GM12878 (cell line): ENCODE results near the gene MAL. TPM values are rescaled to one million over a fixed set of nuclear protein-coding genes. Genes with fewer than 3 reads are reported as not detected.
A peak's percentile ranks its signal among the peaks of the same experiment; 100 is the strongest.

Experiments used
- ATAC-seq: fragments of 200-7000 bp; cut with Tn5 transposase; 3 replicates; pipeline ENCODE4 v1.9.1; 2020; ENCODE audit warnings: mild to moderate bottlenecking, moderate library complexity
- BruUV-seq: library from RNA; stranded (reverse); fragments of 400-500 nt; replicated peaks from 2 replicates; lab custom pipeline; 2021; lab: Mats Ljungman, UMichigan
- CTCF ChIA-PET: fragments of 300-600 bp; sonication (Branson Sonifier 250); formaldehyde crosslinking; extraction: SDS; loops from one replicate; lab custom pipeline; 2021; ENCODE audit warnings: inconsistent platforms; lab: Yijun Ruan, JAX
- POLR2A ChIA-PET: fragments of 350-600 bp; formaldehyde crosslinking; extraction: SDS; loops from one replicate; lab custom pipeline; 2021; ENCODE audit warnings: inconsistent platforms; lab: Charles Lee
- RAD21 ChIA-PET: fragments of 300-600 bp; sonication (Branson Sonifier 250); formaldehyde crosslinking; loops from one replicate; lab custom pipeline; 2023; ENCODE audit warnings: antibody characterized with exemption; ENCODE audit not compliant: unreplicated experiment; lab: Charles Lee
- SMC1A ChIA-PET: fragments of 300-600 bp; sonication (Branson Sonifier 250); formaldehyde crosslinking; loops from one replicate; lab custom pipeline; 2023; ENCODE audit not compliant: unreplicated experiment, uncharacterized antibody; lab: Charles Lee
- DNase-seq: peaks from one replicate; pipeline ENCODE4 v3.0.0-alpha.2; 2011; ENCODE audit warnings: low read depth, low spot score
- FAIRE-seq: peaks from 3 replicates; lab custom pipeline; 2011; peaks lifted over from hg19 to GRCh38; lab: Jason Lieb, UNC
- H2AFZ ChIP-seq: 2 replicates; pipeline ENCODE4 v1.6.0; 2011; ENCODE audit warnings: low read depth, low read length, control low read depth; ENCODE audit not compliant: control insufficient read depth
- H3K27ac ChIP-seq: 2 replicates; pipeline ENCODE4 v1.5.1; 2011; ENCODE audit warnings: control low read depth; ENCODE audit not compliant: control insufficient read depth, insufficient read depth
- H3K27me3 ChIP-seq, 2 experiments: replicated peaks in 1 of 2; 2 replicates each; pipeline versions ENCODE4 v1.6.0 to v1.6.1; 2011; ENCODE audit warnings: low read length in 1 of 2; ENCODE audit not compliant: control insufficient read depth in 2 of 2, insufficient read depth in 2 of 2
- H3K36me3 ChIP-seq, 2 experiments: 2 replicates each; pipeline ENCODE4 v1.5.1; 2011; ENCODE audit warnings: low read length in 1 of 2; ENCODE audit not compliant: control insufficient read depth in 2 of 2, insufficient read depth in 2 of 2
- H3K4me1 ChIP-seq: 2 replicates; pipeline ENCODE4 v1.6.1; 2011; ENCODE audit warnings: mild to moderate bottlenecking, low read length, moderate library complexity, mixed read lengths; ENCODE audit not compliant: control insufficient read depth, insufficient read depth
- H3K4me2 ChIP-seq: 2 replicates; pipeline ENCODE4 v1.6.0; 2011; ENCODE audit warnings: control low read depth; ENCODE audit not compliant: control insufficient read depth, insufficient read depth
- H3K4me3 ChIP-seq: fragments of 200-600 bp; sonication (generic); 2 replicates; pipeline ENCODE4 v1.5.1; 2016
- H3K79me2 ChIP-seq: 2 replicates; pipeline ENCODE4 v1.6.0; 2011; ENCODE audit warnings: low read length; ENCODE audit not compliant: control insufficient read depth, insufficient read depth
- H3K9ac ChIP-seq: 2 replicates; pipeline ENCODE4 v1.8.0; 2011; ENCODE audit warnings: low read length, control low read depth, mixed read lengths; ENCODE audit not compliant: control insufficient read depth, insufficient read depth
- H3K9me3 ChIP-seq: replicated peaks from 3 replicates; pipeline ENCODE4 v1.5.1; 2011; ENCODE audit warnings: mild to moderate bottlenecking, low read length; ENCODE audit not compliant: control insufficient read depth, insufficient read depth
- H4K20me1 ChIP-seq: 2 replicates; pipeline ENCODE4 v1.6.0; 2011; ENCODE audit not compliant: control insufficient read depth, insufficient read depth
- ATF7 ChIP-seq: fragments of 450-650 bp; IDR thresholded peaks from 2 replicates; pipeline ENCODE4 v1.6.1; 2016; ENCODE audit warnings: low read depth, mild to moderate bottlenecking
- BHLHE40 ChIP-seq, 2 experiments: fragments of 450-650 bp in 1 of 2; IDR thresholded peaks; 2 replicates each; pipeline ENCODE4 v1.6.1; 2011 to 2017; ENCODE audit warnings: low read depth in 2 of 2, borderline replicate concordance in 1 of 2, improper control_type of control experiment in 1 of 2, low read length in 1 of 2, mild to moderate bottlenecking in 1 of 2
- POLR2AphosphoS5 ChIP-seq: IDR thresholded peaks from 2 replicates; pipeline ENCODE4 v1.6.1; 2011; ENCODE audit warnings: mild to moderate bottlenecking, low read length, inconsistent platforms
- ZNF687 ChIP-seq: fragments of 450-650 bp; IDR thresholded peaks from 2 replicates; pipeline ENCODE4 v1.6.1; 2017; ENCODE audit warnings: mild to moderate bottlenecking, moderate library complexity
- WGBS: methylation state at CpG from one replicate; pipeline ENCODE4 v1.1.6; 2016; ENCODE audit warnings: low lambda C conversion rate; ENCODE audit not compliant: insufficient replicate concordance, insufficient coverage; ENCODE audit errors: missing lambda C conversion rate; 5-methylcytosine and 5-hydroxymethylcytosine counted together
- in situ Hi-C: fragments of 300-500 bp; cut with MboI; formaldehyde crosslinking; loops from 9 replicates; pipeline ENCODE4 v1.14.3; 2018; ENCODE audit warnings: mixed read lengths
- intact Hi-C: fragments of 100-400 bp; cut with micrococcal nuclease; formaldehyde crosslinking; loops from one replicate; pipeline ENCODE4 v1.14.2; 2022; ENCODE audit not compliant: unreplicated experiment
- polyA plus RNA-seq, 11 experiments: library from polyadenylated mRNA; depleted of rRNA in 4 of 11; unstranded in 6 of 11; stranded (reverse) in 5 of 11; fragments of >200 nt; fragmentation: Nextera tagmentation in 4 of 11; fragmentation: Illumina TruSeq in 1 of 11; extraction: Ambion mirVana in 4 of 11; extraction: Trizol in 1 of 11; gene quantifications; 1 replicate in 1 of 11; 2 replicates in 10 of 11; pipeline versions ENCODE4 v1.2.1 to v1.2.3, GENCODE V29; 2011 to 2016; ENCODE audit warnings: inconsistent platforms in 2 of 11, missing spikeins in 2 of 11, low read depth in 1 of 11
- total RNA-seq, 4 experiments: library from RNA; depleted of rRNA in 3 of 4; stranded (reverse); fragments of >200 nt in 3 of 4; fragmentation: Illumina TruSeq in 1 of 4; extraction: Trizol in 1 of 4; gene quantifications; 2 replicates each; pipeline versions ENCODE4 v1.2.1 to v1.2.3, GENCODE V29; 2013 to 2021

Gene MAL
- total and polyA plus RNA-seq, 10 of the 15 experiments (the other 5 are each of a cell fraction or from before 2014, with no cell fraction given): 1.3 to 4.5 (median 1.7) TPM

GRCh38 chr2:95030496-95030895 lies 5.0 kb downstream of the MAL start:
- Histone ChIP-seq H2AFZ (no peak overlapping the region), H3K79me2 (no peaks in the 10 kb centered on the region; the same call in 1 of the 2 replicates), H4K20me1 (no peaks in the 10 kb centered on the region), H3K27me3 (peaks cover 0 to 2% of the 10 kb centered on the region in 2 experiments; a peak in 1 of 4 replicates), H3K36me3 (no peaks in the 10 kb centered on the region), H3K4me1 (peaks cover 7% of the 10 kb centered on the region), H3K9ac (no peak overlapping the region), H3K4me3 (no peak overlapping the region), H3K27ac (no peak overlapping the region), H3K4me2 (no peak overlapping the region), H3K9me3 (no peaks in the 10 kb centered on the region)
- ChIA-PET RAD21 (interaction anchor here (1.7 to 2.2 kb wide), 2 partner anchors 8 to 13 kb away, joined by 6 to 7 read pairs; no protein-coding TSS in a partner anchor), SMC1A (interaction anchor here (1.8 kb wide), 1 partner anchor 12 kb away, joined by 4 read pairs; no protein-coding TSS in a partner anchor), POLR2A (interaction anchor here (1.5 kb wide), 1 partner anchor 11 kb away, joined by 6 read pairs; no protein-coding TSS in a partner anchor), CTCF (interaction anchor here (1.3 to 1.9 kb wide), 3 partner anchors 8 to 49 kb away, joined by 4 to 11 read pairs (median 7); no protein-coding TSS in a partner anchor)
- BruUV-seq: no TSS peak
- in situ Hi-C loops: no loop called here
- 36% methylated on average over 5 of the region's 5 CpGs for WGBS
- FAIRE-seq (no peak), ATAC-seq (peak; percentile 27), DNase-seq (no peak)
- TF ChIP-seq ATF7 (no peak), POLR2AphosphoS5 (no peak), BHLHE40 (IDR thresholded peaks at IDR 0.05; ENCODE audit: borderline replicate concordance in 1 of 2, low read depth in 2 of 2, low read length in 1 of 2) (peak in 1 of 2 experiments; percentile 40; a peak in 1 of 4 replicates), ZNF687 (0 out of 2 replicates have a peak, but pooled peaks have one; percentile 7)
- intact Hi-C loops: no loop called here
